Measurements from ENCODE around the gene OR2D2.
"Not testable (repeated sequence)": the region's sequence is repeated elsewhere in the genome, so short reads cannot be mapped to it uniquely, and the experiment has no call there.

OR2D2 gene

GRCh38 chr11:6911378-6911777 is 19.1 kb upstream of the OR2D2 start:
- H3K4me1 ChIP-seq (ENCODE audit: control extremely low read depth in 1 of 4, control insufficient read depth in 4 of 4, insufficient read depth in 4 of 4, low read length in 3 of 4): peaks cover 0 to 2% (median 0%) of the 10 kb centered on the region in 4 experiments
- no peaks in the 10 kb centered on the region for H3K9me3 ChIP-seq (ENCODE audit: control extremely low read depth in 1 of 5, control insufficient read depth in 4 of 5, insufficient read depth in 2 of 5, low read depth in 1 of 5, low read length in 4 of 5)
- H3K27me3 ChIP-seq (replicated peaks in 2 of 5; ENCODE audit: control insufficient read depth in 4 of 5, insufficient read depth in 5 of 5, low read length in 4 of 5): no peaks in the 10 kb centered on the region
- no peak overlapping the region for H3K4me3 ChIP-seq (ENCODE audit: control insufficient read depth in 1 of 7, extremely low read depth in 1 of 7, insufficient read depth in 4 of 7, low read depth in 2 of 7, low read length in 6 of 7)
- WGBS (ENCODE audit: insufficient coverage): 100% methylated on average over 2 of the region's 3 CpGs
- no peak overlapping the region for H3K27ac ChIP-seq (ENCODE audit: insufficient read depth in 1 of 2, low read depth in 1 of 2, low read length in 2 of 2, poor library complexity in 1 of 2, severe bottlenecking in 2 of 2)
- POLR2A ChIA-PET: no interaction called here
- CTCF ChIA-PET: no interaction called here
- no peaks in the 10 kb centered on the region for H3K36me3 ChIP-seq (ENCODE audit: control insufficient read depth in 4 of 4, insufficient read depth in 4 of 4, low read length in 3 of 4)
- DNase-seq: no peak

- H3K27me3 ChIP-seq (replicated peaks in 2 of 5; ENCODE audit: control insufficient read depth in 4 of 5, insufficient read depth in 5 of 5, low read length in 4 of 5); H3K4me1 ChIP-seq (ENCODE audit: control extremely low read depth in 1 of 4, control insufficient read depth in 4 of 4, insufficient read depth in 4 of 4, low read length in 3 of 4); H3K27ac ChIP-seq (ENCODE audit: insufficient read depth in 1 of 2, low read depth in 1 of 2, low read length in 2 of 2, poor library complexity in 1 of 2, severe bottlenecking in 2 of 2); H3K36me3 ChIP-seq (ENCODE audit: control insufficient read depth in 4 of 4, insufficient read depth in 4 of 4, low read length in 3 of 4); DNase-seq; H3K9me3 ChIP-seq (ENCODE audit: control extremely low read depth in 1 of 5, control insufficient read depth in 4 of 5, insufficient read depth in 2 of 5, low read depth in 1 of 5, low read length in 4 of 5); H3K4me3 ChIP-seq (ENCODE audit: control insufficient read depth in 1 of 7, extremely low read depth in 1 of 7, insufficient read depth in 4 of 7, low read depth in 2 of 7, low read length in 6 of 7); POLR2A ChIA-PET; CTCF ChIA-PET: not testable (repeated sequence)
- 97% methylated on average over 9 of the region's 13 CpGs for WGBS (ENCODE audit: insufficient coverage)
Observed at GRCh38 chr11:6904804-6905203, 12.5 kb upstream of the OR2D2 start.

- Histone ChIP-seq H3K4me1 (ENCODE audit: control extremely low read depth in 1 of 4, control insufficient read depth in 4 of 4, insufficient read depth in 4 of 4, low read length in 3 of 4) (no peaks in the 10 kb centered on the region), H3K9me3 (ENCODE audit: control extremely low read depth in 1 of 5, control insufficient read depth in 4 of 5, insufficient read depth in 2 of 5, low read depth in 1 of 5, low read length in 4 of 5) (no peaks in the 10 kb centered on the region), H3K4me3 (ENCODE audit: control insufficient read depth in 1 of 7, extremely low read depth in 1 of 7, insufficient read depth in 4 of 7, low read depth in 2 of 7, low read length in 6 of 7) (no peak overlapping the region), H3K36me3 (ENCODE audit: control insufficient read depth in 4 of 4, insufficient read depth in 4 of 4, low read length in 3 of 4) (no peaks in the 10 kb centered on the region), H3K27me3 (replicated peaks in 2 of 5; ENCODE audit: control insufficient read depth in 4 of 5, insufficient read depth in 5 of 5, low read length in 4 of 5) (no peaks in the 10 kb centered on the region), H3K27ac (ENCODE audit: insufficient read depth in 1 of 2, low read depth in 1 of 2, low read length in 2 of 2, poor library complexity in 1 of 2, severe bottlenecking in 2 of 2) (no peak overlapping the region)
- ChIA-PET CTCF (no interaction called here), POLR2A (no interaction called here)
- no peak for DNase-seq
- WGBS (ENCODE audit: insufficient coverage): 82% methylated on average over 2 of the region's 2 CpGs
Observed at GRCh38 chr11:6900327-6900999, 8.2 kb upstream of the OR2D2 start.

- Histone ChIP-seq H3K4me1 (ENCODE audit: control extremely low read depth in 1 of 4, control insufficient read depth in 4 of 4, insufficient read depth in 4 of 4, low read length in 3 of 4) (no peaks in the 10 kb centered on the region), H3K27me3 (replicated peaks in 2 of 5; ENCODE audit: control insufficient read depth in 4 of 5, insufficient read depth in 5 of 5, low read length in 4 of 5) (no peaks in the 10 kb centered on the region), H3K9me3 (ENCODE audit: control extremely low read depth in 1 of 5, control insufficient read depth in 4 of 5, insufficient read depth in 2 of 5, low read depth in 1 of 5, low read length in 4 of 5) (no peaks in the 10 kb centered on the region), H3K4me3 (ENCODE audit: control insufficient read depth in 1 of 7, extremely low read depth in 1 of 7, insufficient read depth in 4 of 7, low read depth in 2 of 7, low read length in 6 of 7) (no peak overlapping the region), H3K36me3 (ENCODE audit: control insufficient read depth in 4 of 4, insufficient read depth in 4 of 4, low read length in 3 of 4) (no peaks in the 10 kb centered on the region), H3K27ac (ENCODE audit: insufficient read depth in 1 of 2, low read depth in 1 of 2, low read length in 2 of 2, poor library complexity in 1 of 2, severe bottlenecking in 2 of 2) (no peak overlapping the region)
- no peak for DNase-seq
- CTCF ChIA-PET: no interaction called here
- POLR2A ChIA-PET: no interaction called here
- WGBS (ENCODE audit: insufficient coverage): no CpG with 5 or more reads among the region's 1 CpG
Observed at GRCh38 chr11:6898911-6899310, 6.6 kb upstream of the OR2D2 start.

- Histone ChIP-seq H3K9me3 (ENCODE audit: control extremely low read depth in 1 of 5, control insufficient read depth in 4 of 5, insufficient read depth in 2 of 5, low read depth in 1 of 5, low read length in 4 of 5) (no peaks in the 10 kb centered on the region), H3K27me3 (replicated peaks in 2 of 5; ENCODE audit: control insufficient read depth in 4 of 5, insufficient read depth in 5 of 5, low read length in 4 of 5) (no peaks in the 10 kb centered on the region), H3K27ac (ENCODE audit: insufficient read depth in 1 of 2, low read depth in 1 of 2, low read length in 2 of 2, poor library complexity in 1 of 2, severe bottlenecking in 2 of 2) (no peak overlapping the region), H3K36me3 (ENCODE audit: control insufficient read depth in 4 of 4, insufficient read depth in 4 of 4, low read length in 3 of 4) (no peaks in the 10 kb centered on the region), H3K4me3 (ENCODE audit: control insufficient read depth in 1 of 7, extremely low read depth in 1 of 7, insufficient read depth in 4 of 7, low read depth in 2 of 7, low read length in 6 of 7) (no peak overlapping the region), H3K4me1 (ENCODE audit: control extremely low read depth in 1 of 4, control insufficient read depth in 4 of 4, insufficient read depth in 4 of 4, low read length in 3 of 4) (no peaks in the 10 kb centered on the region)
- CTCF ChIA-PET: no interaction called here
- DNase-seq: no peak
- POLR2A ChIA-PET: no interaction called here
Observed at GRCh38 chr11:6895010-6895409, 2.7 kb upstream of the OR2D2 start.

- ChIA-PET POLR2A (no interaction called here), CTCF (no interaction called here)
- Histone ChIP-seq H3K36me3 (ENCODE audit: control insufficient read depth in 4 of 4, insufficient read depth in 4 of 4, low read length in 3 of 4) (no peaks in the 10 kb centered on the region), H3K9me3 (ENCODE audit: control extremely low read depth in 1 of 5, control insufficient read depth in 4 of 5, insufficient read depth in 2 of 5, low read depth in 1 of 5, low read length in 4 of 5) (no peaks in the 10 kb centered on the region), H3K27me3 (replicated peaks in 2 of 5; ENCODE audit: control insufficient read depth in 4 of 5, insufficient read depth in 5 of 5, low read length in 4 of 5) (no peaks in the 10 kb centered on the region), H3K4me1 (ENCODE audit: control extremely low read depth in 1 of 4, control insufficient read depth in 4 of 4, insufficient read depth in 4 of 4, low read length in 3 of 4) (no peaks in the 10 kb centered on the region), H3K27ac (ENCODE audit: insufficient read depth in 1 of 2, low read depth in 1 of 2, low read length in 2 of 2, poor library complexity in 1 of 2, severe bottlenecking in 2 of 2) (no peak overlapping the region), H3K4me3 (ENCODE audit: control insufficient read depth in 1 of 7, extremely low read depth in 1 of 7, insufficient read depth in 4 of 7, low read depth in 2 of 7, low read length in 6 of 7) (no peak overlapping the region)
- no peak for DNase-seq
Observed at GRCh38 chr11:6894097-6894496, 1.8 kb upstream of the OR2D2 start.

- Histone ChIP-seq H3K4me1 (ENCODE audit: control extremely low read depth in 1 of 4, control insufficient read depth in 4 of 4, insufficient read depth in 4 of 4, low read length in 3 of 4) (no peaks in the 10 kb centered on the region), H3K36me3 (ENCODE audit: control insufficient read depth in 4 of 4, insufficient read depth in 4 of 4, low read length in 3 of 4) (no peaks in the 10 kb centered on the region), H3K4me3 (ENCODE audit: control insufficient read depth in 1 of 7, extremely low read depth in 1 of 7, insufficient read depth in 4 of 7, low read depth in 2 of 7, low read length in 6 of 7) (no peak overlapping the region), H3K9me3 (ENCODE audit: control extremely low read depth in 1 of 5, control insufficient read depth in 4 of 5, insufficient read depth in 2 of 5, low read depth in 1 of 5, low read length in 4 of 5) (peaks cover 0 to 3% (median 0%) of the 10 kb centered on the region in 5 experiments), H3K27ac (ENCODE audit: insufficient read depth in 1 of 2, low read depth in 1 of 2, low read length in 2 of 2, poor library complexity in 1 of 2, severe bottlenecking in 2 of 2) (no peak overlapping the region), H3K27me3 (replicated peaks in 2 of 5; ENCODE audit: control insufficient read depth in 4 of 5, insufficient read depth in 5 of 5, low read length in 4 of 5) (peaks cover 0 to 3% (median 0%) of the 10 kb centered on the region in 5 experiments)
- CTCF ChIA-PET: no interaction called here
- DNase-seq: no peak
- POLR2A ChIA-PET: no interaction called here
- WGBS (ENCODE audit: insufficient coverage): no CpG with 5 or more reads among the region's 1 CpG
Observed at GRCh38 chr11:6889835-6890234, 2.5 kb downstream of the OR2D2 start.
